SU-DHL-6 (cell line): ENCODE results near the gene ZFYVE9.

Experiments
- H2AFZ ChIP-seq: fragments of 200-600 bp; sonication (generic); 2 replicates; pipeline ENCODE4 v1.6.1; 2014; ENCODE audit warnings: low read depth, mild to moderate bottlenecking, moderate library complexity, mixed read lengths, antibody characterized with exemption, low read length; ENCODE audit not compliant: severe bottlenecking
- H3F3A ChIP-seq: fragments of 200-600 bp; shearing (Covaris generic); 2 replicates; pipeline ENCODE4 v1.6.0; 2016; ENCODE audit warnings: antibody characterized with exemption, mild to moderate bottlenecking; ENCODE audit not compliant: insufficient read depth
- H3K27ac ChIP-seq: fragments of 200-600 bp; sonication (generic); 2 replicates; pipeline ENCODE4 v1.5.1; 2016; ENCODE audit warnings: low read depth, mild to moderate bottlenecking, low read length, moderate library complexity, mixed read lengths
- H3K27me3 ChIP-seq: fragments of 200-600 bp; sonication (generic), shearing (Covaris generic); 2 replicates; pipeline ENCODE4 v1.6.0; 2014; ENCODE audit warnings: mild to moderate bottlenecking, low read length
- H3K36me3 ChIP-seq: fragments of 200-600 bp; sonication (generic); 2 replicates; pipeline ENCODE4 v1.6.1; 2014; ENCODE audit warnings: mild to moderate bottlenecking, low read length, mixed read lengths
- H3K4me2 ChIP-seq: fragments of 300-600, 200-600 bp; shearing (Covaris generic), sonication (generic); 2 replicates; pipeline ENCODE4 v1.6.0; 2014; ENCODE audit warnings: low read length, low read depth, mild to moderate bottlenecking; ENCODE audit not compliant: poor library complexity, severe bottlenecking
- H3K4me3 ChIP-seq: fragments of 200-600 bp; sonication (generic); 2 replicates; pipeline ENCODE4 v1.5.1; 2014; ENCODE audit warnings: antibody characterized with exemption, low read length, mild to moderate bottlenecking, mixed read lengths; ENCODE audit not compliant: insufficient read depth, poor library complexity, severe bottlenecking
- H3K79me2 ChIP-seq: fragments of 200-600 bp; sonication (generic); 2 replicates; pipeline ENCODE4 v1.6.1; 2014; ENCODE audit warnings: mild to moderate bottlenecking, low read length, moderate library complexity; ENCODE audit not compliant: insufficient read depth
- H3K9ac ChIP-seq: fragments of 200-600 bp; sonication (generic); 2 replicates; pipeline ENCODE4 v1.7.0; 2014; ENCODE audit warnings: mild to moderate bottlenecking, low read length
- H3K9me2 ChIP-seq: fragments of 200-600 bp; sonication (generic); replicated peaks from 2 replicates; pipeline ENCODE4 v1.6.1; 2014; ENCODE audit warnings: low read length; ENCODE audit not compliant: insufficient read depth
- H3K9me3 ChIP-seq: fragments of 200-600 bp; sonication (generic); 2 replicates; pipeline ENCODE4 v1.6.1; 2014; ENCODE audit warnings: low read length, mixed read lengths; ENCODE audit not compliant: insufficient read depth
- H4K20me1 ChIP-seq: fragments of 200-600 bp; sonication (generic); 2 replicates; pipeline ENCODE4 v1.6.1; 2014; ENCODE audit warnings: low read depth, mild to moderate bottlenecking, antibody characterized with exemption, low read length, moderate library complexity, mixed read lengths
- CTCF ChIP-seq: fragments of 200-600 bp; sonication (generic); IDR thresholded peaks from one replicate; pipeline ENCODE4 v1.5.1; 2017; ENCODE audit warnings: antibody characterized with exemption, mild to moderate bottlenecking, low read length, moderate library complexity; ENCODE audit not compliant: insufficient read depth, poor library complexity, severe bottlenecking
- EZH2phosphoT487 ChIP-seq: fragments of 200-600 bp; sonication (generic), shearing (Covaris generic); conservative IDR thresholded peaks from 2 replicates; pipeline ENCODE4 v1.6.1; 2018; ENCODE audit warnings: mild to moderate bottlenecking, antibody characterized with exemption, low read length, moderate library complexity, mixed read lengths

ZFYVE9 gene

GRCh38 chr1:52243221-52243987 is 101.5 kb downstream of the ZFYVE9 start:
- TF ChIP-seq CTCF (no peak), EZH2phosphoT487 (no peak)
- Histone ChIP-seq H3K4me2 (no peak overlapping the region), H3K4me3 (no peak overlapping the region), H3F3A (no peaks in the 10 kb centered on the region), H3K9me2 (no peaks in the 10 kb centered on the region), H4K20me1 (no peaks in the 10 kb centered on the region; the same call in 1 of the 2 replicates), H3K36me3 (no peaks in the 10 kb centered on the region), H3K27me3 (no peaks in the 10 kb centered on the region), H3K79me2 (no peaks in the 10 kb centered on the region), H2AFZ (no peak overlapping the region), H3K27ac (no peak overlapping the region), H3K9me3 (no peaks in the 10 kb centered on the region), H3K9ac (no peak overlapping the region)

GRCh38 chr1:52249831-52250230 is 107.9 kb downstream of the ZFYVE9 start:
- H3K79me2 ChIP-seq: no peaks in the 10 kb centered on the region

DNA sequence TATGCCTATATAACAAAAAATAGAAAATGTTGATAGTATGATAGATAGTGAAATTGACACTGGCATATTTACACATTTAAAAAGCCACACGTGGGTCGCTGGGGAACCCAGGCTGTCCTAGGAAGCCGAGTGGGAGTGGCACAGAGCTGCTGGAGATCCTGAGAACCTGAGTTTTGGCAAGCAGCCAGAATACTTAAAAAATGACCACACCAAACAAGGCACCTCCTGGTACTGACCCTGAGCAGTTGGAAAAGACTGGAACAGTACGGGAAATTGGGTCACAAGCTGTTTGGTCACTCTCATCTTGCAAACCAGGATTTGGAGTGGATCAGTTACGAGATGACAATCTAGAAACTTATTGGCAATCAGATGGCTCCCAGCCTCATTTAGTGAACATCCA is 111.5 kb downstream of the ZFYVE9 start:
- Histone ChIP-seq H3K9me3 (no peaks in the 10 kb centered on the region), H3K9ac (no peak overlapping the region), H3K9me2 (no peaks in the 10 kb centered on the region), H2AFZ (no peak overlapping the region), H3K36me3 (no peaks in the 10 kb centered on the region), H3F3A (no peaks in the 10 kb centered on the region), H4K20me1 (no peaks in the 10 kb centered on the region), H3K4me3 (no peak overlapping the region), H3K27me3 (no peaks in the 10 kb centered on the region), H3K27ac (no peak overlapping the region), H3K79me2 (no peaks in the 10 kb centered on the region), H3K4me2 (no peak overlapping the region)
- TF ChIP-seq CTCF (no peak), EZH2phosphoT487 (no peak)

More at GRCh38 chr1:52249831-52250230, 107.9 kb downstream of the ZFYVE9 start:
- no peaks in the 10 kb centered on the region for H3K36me3 ChIP-seq
- no peak overlapping the region for H2AFZ ChIP-seq
- no peaks in the 10 kb centered on the region for H3K9me2 ChIP-seq
- no peaks in the 10 kb centered on the region for H4K20me1 ChIP-seq
- no peak for TF ChIP-seq EZH2phosphoT487
- H3K4me2 ChIP-seq: no peak overlapping the region
- no peaks in the 10 kb centered on the region for H3K9me3 ChIP-seq
- no peak overlapping the region for H3K4me3 ChIP-seq
- no peak overlapping the region for H3K27ac ChIP-seq
- no peaks in the 10 kb centered on the region for H3K27me3 ChIP-seq
- H3F3A ChIP-seq: no peaks in the 10 kb centered on the region
- no peak overlapping the region for H3K9ac ChIP-seq

GRCh38 chr1:52259886-52260285 is 118.0 kb downstream of the ZFYVE9 start:
- H3F3A ChIP-seq: no peaks in the 10 kb centered on the region
- no peak overlapping the region for H3K27ac ChIP-seq
- no peak for TF ChIP-seq CTCF
- no peak for TF ChIP-seq EZH2phosphoT487
- no peaks in the 10 kb centered on the region for H3K36me3 ChIP-seq
- no peaks in the 10 kb centered on the region for H3K9me3 ChIP-seq
- 0 out of 2 replicates have a peak, but pooled peaks cover 3% of the 10 kb centered on the region for H4K20me1 ChIP-seq
- no peak overlapping the region for H3K4me2 ChIP-seq
- no peak overlapping the region for H2AFZ ChIP-seq
- no peak overlapping the region for H3K4me3 ChIP-seq
- no peak overlapping the region for H3K9ac ChIP-seq
- no peaks in the 10 kb centered on the region for H3K79me2 ChIP-seq
- H3K27me3 ChIP-seq: no peaks in the 10 kb centered on the region
- H3K9me2 ChIP-seq: no peaks in the 10 kb centered on the region
